Parathyroid adenoma (tissue), 2 donors: ENCODE measurements around the gene ICA1L.

ENCODE experiments used
- H2AFZ ChIP-seq: fragments of 300-600 bp; sonication (generic); one replicate; pipeline ENCODE4 v1.7.0; 2017; ENCODE audit warnings: antibody characterized with exemption, mild to moderate bottlenecking
- H3K27ac ChIP-seq: fragments of 300-600 bp; sonication (generic); one replicate; pipeline ENCODE4 v1.7.0; 2017
- H3K27me3 ChIP-seq: fragments of 300-600 bp; sonication (generic); one replicate; pipeline ENCODE4 v1.7.0; 2017; ENCODE audit warnings: low read length; ENCODE audit not compliant: control insufficient read depth, insufficient read depth
- H3K36me3 ChIP-seq: fragments of 300-600 bp; sonication (generic); one replicate; pipeline ENCODE4 v1.7.0; 2017; ENCODE audit warnings: low read length; ENCODE audit not compliant: control insufficient read depth, insufficient read depth
- H3K4me1 ChIP-seq: fragments of 300-600 bp; sonication (generic); one replicate; pipeline ENCODE4 v1.7.0; 2017; ENCODE audit warnings: control low read depth
- H3K4me2 ChIP-seq: fragments of 300-600 bp; sonication (generic); one replicate; pipeline ENCODE4 v1.7.0; 2017; ENCODE audit warnings: low read length
- H3K4me3 ChIP-seq: fragments of 300-600 bp; sonication (generic); one replicate; pipeline ENCODE4 v1.7.0; 2017; ENCODE audit warnings: low read depth, low read length
- H3K79me2 ChIP-seq: fragments of 300-600 bp; sonication (generic); one replicate; pipeline ENCODE4 v1.7.0; 2017; ENCODE audit warnings: control low read depth
- H3K9ac ChIP-seq: fragments of 300-600 bp; sonication (generic); one replicate; pipeline ENCODE4 v1.7.0; 2017; ENCODE audit warnings: mild to moderate bottlenecking
- H3K9me3 ChIP-seq: fragments of 300-600 bp; sonication (generic); one replicate; pipeline ENCODE4 v1.7.0; 2017; ENCODE audit warnings: low read length; ENCODE audit not compliant: control insufficient read depth
- CTCF ChIP-seq: fragments of 300-600 bp; sonication (generic); IDR thresholded peaks from one replicate; pipeline ENCODE4 v1.7.0; 2017; ENCODE audit warnings: antibody characterized with exemption, mild to moderate bottlenecking
- donor health status: primary hyperparathyroidism.

Gene ICA1L

GRCh38 chr2:202818321-202818720 is 53.2 kb downstream of the ICA1L start:
- Histone ChIP-seq H3K36me3 (no peaks in the 10 kb centered on the region), H3K4me1 (no peaks in the 10 kb centered on the region), H3K4me3 (no peak overlapping the region), H2AFZ (no peak overlapping the region), H3K4me2 (no peak overlapping the region), H3K79me2 (no peaks in the 10 kb centered on the region), H3K27ac (no peak overlapping the region), H3K9me3 (no peaks in the 10 kb centered on the region), H3K27me3 (no peaks in the 10 kb centered on the region), H3K9ac (no peak overlapping the region)
- TF ChIP-seq CTCF: no peak

GRCh38 chr2:202817771-202818170 is 53.8 kb downstream of the ICA1L start:
- Histone ChIP-seq H3K4me2 (no peak overlapping the region), H3K36me3 (no peaks in the 10 kb centered on the region), H3K9ac (no peak overlapping the region), H3K9me3 (no peaks in the 10 kb centered on the region), H2AFZ (no peak overlapping the region), H3K27ac (no peak overlapping the region), H3K4me1 (no peaks in the 10 kb centered on the region), H3K27me3 (no peaks in the 10 kb centered on the region), H3K4me3 (no peak overlapping the region), H3K79me2 (no peaks in the 10 kb centered on the region)
- no peak for TF ChIP-seq CTCF

- no peaks in the 10 kb centered on the region for H3K9me3 ChIP-seq
- H3K4me3 ChIP-seq: no peak overlapping the region
- H3K36me3 ChIP-seq: no peaks in the 10 kb centered on the region
- H3K4me2 ChIP-seq: no peak overlapping the region
- H3K27ac ChIP-seq: no peak overlapping the region
- no peak overlapping the region for H3K9ac ChIP-seq
- TF ChIP-seq CTCF: no peak
- H3K27me3 ChIP-seq: no peaks in the 10 kb centered on the region
- H2AFZ ChIP-seq: no peak overlapping the region
- H3K79me2 ChIP-seq: no peaks in the 10 kb centered on the region
- H3K4me1 ChIP-seq: no peaks in the 10 kb centered on the region
Measured at GRCh38 chr2:202815548-202816360, 55.8 kb downstream of the ICA1L start.

- H3K9me3 ChIP-seq: no peaks in the 10 kb centered on the region
- H3K79me2 ChIP-seq: no peaks in the 10 kb centered on the region
- H3K27me3 ChIP-seq: no peaks in the 10 kb centered on the region
- no peak overlapping the region for H3K4me2 ChIP-seq
- no peak overlapping the region for H3K9ac ChIP-seq
- no peak overlapping the region for H2AFZ ChIP-seq
- no peaks in the 10 kb centered on the region for H3K36me3 ChIP-seq
- H3K27ac ChIP-seq: no peak overlapping the region
- no peak for TF ChIP-seq CTCF
- no peaks in the 10 kb centered on the region for H3K4me1 ChIP-seq
- no peak overlapping the region for H3K4me3 ChIP-seq
Measured at GRCh38 chr2:202814226-202814625, 57.3 kb downstream of the ICA1L start.

GRCh38 chr2:202813387-202813786 is 58.2 kb downstream of the ICA1L start:
- no peak overlapping the region for H2AFZ ChIP-seq
- H3K9me3 ChIP-seq: no peaks in the 10 kb centered on the region
- H3K27me3 ChIP-seq: no peaks in the 10 kb centered on the region
- H3K9ac ChIP-seq: no peak overlapping the region
- H3K79me2 ChIP-seq: no peaks in the 10 kb centered on the region
- H3K4me1 ChIP-seq: no peaks in the 10 kb centered on the region
- H3K27ac ChIP-seq: no peak overlapping the region
- TF ChIP-seq CTCF: no peak
- H3K36me3 ChIP-seq: no peaks in the 10 kb centered on the region
- no peak overlapping the region for H3K4me2 ChIP-seq
- no peak overlapping the region for H3K4me3 ChIP-seq
